ENCODE measurements around the gene ACOT12. TPM values are rescaled to one million over a fixed set of nuclear protein-coding genes. Genes with fewer than 3 reads are reported as not detected.

The ACOT12 gene
- total and polyA plus RNA-seq, 2 donors (not counting 3 experiments of a cell fraction or from before 2014, with no cell fraction given), result not detected

GRCh38 chr5:81345411-81346003, 48.4 kb downstream of the ACOT12 start:
- no peak overlapping the region for H3K27ac ChIP-seq (ENCODE audit: insufficient read depth, low read depth, low read length)
- H3K4me3 ChIP-seq (replicated peaks in 1 of 3; ENCODE audit: insufficient read depth in 1 of 3, low read depth in 1 of 3, low read length in 3 of 3), result no peak overlapping the region
- no peaks in the 10 kb centered on the region for H3K79me2 ChIP-seq (ENCODE audit: control insufficient read depth, insufficient read depth, low read length)
- peaks cover 0 to 2% of the 10 kb centered on the region in 2 experiments for H3K27me3 ChIP-seq (ENCODE audit: control insufficient read depth in 2 of 2, insufficient read depth in 2 of 2, low read length in 2 of 2)
- H3K9me3 ChIP-seq (replicated peaks; ENCODE audit: control insufficient read depth, insufficient read depth, low read length), result no peaks in the 10 kb centered on the region
- FAIRE-seq, result no peak
- no peaks in the 10 kb centered on the region for H3K9me1 ChIP-seq (replicated peaks; ENCODE audit: control insufficient read depth, extremely low read depth, insufficient read depth, low read length)
- no peaks in the 10 kb centered on the region for H3K4me1 ChIP-seq (ENCODE audit: control insufficient read depth, extremely low read depth, insufficient read depth, low read length)
- DNase-seq (ENCODE audit: low read depth, low spot score), result no peak
- no peaks in the 10 kb centered on the region for H3K36me3 ChIP-seq (ENCODE audit: control insufficient read depth in 2 of 2, extremely low read depth in 1 of 2, insufficient read depth in 2 of 2, low read length in 2 of 2)
- POLR2A ChIA-PET, result no interaction called here
- dilution Hi-C loops (cut with MboI; ENCODE audit: extremely low pct_ligation_motif_present, low sequenced_read_pairs), result no loop called here
- H3K9ac ChIP-seq (replicated peaks; ENCODE audit: extremely low read depth, insufficient read depth, low read length), result no peak overlapping the region
- intact Hi-C loops (cut with micrococcal nuclease), result no loop called here
- TF ChIP-seq CTCF (IDR thresholded peaks at IDR 0.05; ENCODE audit: extremely low read depth in 1 of 2, insufficient read depth in 1 of 2, low read depth in 1 of 2, low read length in 2 of 2) (no peak), MYC (IDR thresholded peaks at IDR 0.05; ENCODE audit: low read depth, low read length) (no peak), POLR2A (IDR thresholded peaks at IDR 0.05; ENCODE audit: low read depth, low read length) (no peak), FOS (IDR thresholded peaks at IDR 0.05; ENCODE audit: borderline replicate concordance, insufficient read depth, low read length) (no peak), JUN (IDR thresholded peaks at IDR 0.05; ENCODE audit: borderline replicate concordance, insufficient read depth, insufficient read length, low read depth) (no peak), POLR2AphosphoS5 (IDR thresholded peaks at IDR 0.05; ENCODE audit: insufficient read depth, low read depth, low read length) (no peak), GATA2 (IDR thresholded peaks at IDR 0.05; ENCODE audit: insufficient read depth, insufficient read length, low read depth, low read length) (no peak), EZH2 (IDR thresholded peaks at IDR 0.05; ENCODE audit: borderline replicate concordance, low read depth, low read length, severe bottlenecking) (no peak)
- TF ChIP-seq, protein P1, sequence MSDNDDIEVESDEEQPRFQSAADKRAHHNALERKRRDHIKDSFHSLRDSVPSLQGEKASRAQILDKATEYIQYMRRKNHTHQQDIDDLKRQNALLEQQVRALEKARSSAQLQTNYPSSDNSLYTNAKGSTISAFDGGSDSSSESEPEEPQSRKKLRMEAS (IDR thresholded peaks at IDR 0.05; ENCODE audit: insufficient read depth, insufficient read length), result no peak
- H3K4me2 ChIP-seq (ENCODE audit: insufficient read depth, low read length), result no peak overlapping the region
- no peak overlapping the region for H2AFZ ChIP-seq (ENCODE audit: low read depth, low read length)
- no peaks in the 10 kb centered on the region for H4K20me1 ChIP-seq (replicated peaks; ENCODE audit: control insufficient read depth, extremely low read depth, insufficient read depth, low read length)
- CTCF ChIA-PET, result interaction anchor here (0.9 kb wide), 1 partner anchor 8 kb away, joined by 3 read pairs; no protein-coding TSS in a partner anchor
- no TSS peak for BruUV-seq (replicated peaks)
